Right kidney (tissue), 1 donor: Measurements from ENCODE around the gene BTBD10.
"Not testable (repeated sequence)": the region's sequence is repeated elsewhere in the genome, so short reads cannot be mapped to it uniquely, and the experiment has no call there.

Experiments
- DNase-seq: peaks from one replicate; pipeline ENCODE4 v3.0.0-alpha.2; 2016

BTBD10 gene

DNA sequence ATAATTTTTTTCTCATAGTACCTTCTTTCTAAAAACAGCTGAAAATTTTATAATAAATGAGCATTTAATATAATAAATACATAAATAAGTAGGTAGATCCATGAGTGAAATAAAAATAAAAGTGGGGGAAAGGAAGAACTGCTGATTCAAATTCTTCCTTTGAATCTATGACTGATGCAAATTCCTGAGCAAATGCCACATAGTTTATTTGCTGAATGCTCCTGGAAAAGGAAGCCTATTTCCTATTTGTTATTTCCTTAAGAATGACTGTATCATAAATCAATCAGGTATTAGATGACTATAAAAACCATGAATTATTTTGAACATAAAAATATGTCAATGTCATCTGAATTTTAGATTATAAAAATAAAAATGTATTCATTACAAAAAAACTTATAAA, 16.6 kb downstream of the BTBD10 start:
- no peak for DNase-seq

DNA sequence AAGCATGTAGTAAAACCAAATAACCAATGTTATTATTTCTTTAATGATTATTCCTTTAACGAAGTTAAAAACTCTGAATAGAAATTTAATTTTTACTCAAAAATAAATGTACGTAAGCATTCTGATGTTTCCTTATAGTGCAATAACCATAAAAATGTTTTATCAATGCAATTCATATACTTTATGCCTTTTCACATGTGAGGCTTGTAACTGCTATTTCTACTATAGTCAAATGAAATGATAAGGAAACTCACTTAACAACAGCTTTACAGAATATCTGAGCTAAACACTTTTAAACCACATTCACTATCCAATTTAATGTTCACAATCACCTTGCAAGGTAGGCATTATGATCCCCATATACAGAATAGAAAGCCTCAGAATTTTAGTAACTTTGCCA, 17.4 kb downstream of the BTBD10 start:
- no peak for DNase-seq

DNA sequence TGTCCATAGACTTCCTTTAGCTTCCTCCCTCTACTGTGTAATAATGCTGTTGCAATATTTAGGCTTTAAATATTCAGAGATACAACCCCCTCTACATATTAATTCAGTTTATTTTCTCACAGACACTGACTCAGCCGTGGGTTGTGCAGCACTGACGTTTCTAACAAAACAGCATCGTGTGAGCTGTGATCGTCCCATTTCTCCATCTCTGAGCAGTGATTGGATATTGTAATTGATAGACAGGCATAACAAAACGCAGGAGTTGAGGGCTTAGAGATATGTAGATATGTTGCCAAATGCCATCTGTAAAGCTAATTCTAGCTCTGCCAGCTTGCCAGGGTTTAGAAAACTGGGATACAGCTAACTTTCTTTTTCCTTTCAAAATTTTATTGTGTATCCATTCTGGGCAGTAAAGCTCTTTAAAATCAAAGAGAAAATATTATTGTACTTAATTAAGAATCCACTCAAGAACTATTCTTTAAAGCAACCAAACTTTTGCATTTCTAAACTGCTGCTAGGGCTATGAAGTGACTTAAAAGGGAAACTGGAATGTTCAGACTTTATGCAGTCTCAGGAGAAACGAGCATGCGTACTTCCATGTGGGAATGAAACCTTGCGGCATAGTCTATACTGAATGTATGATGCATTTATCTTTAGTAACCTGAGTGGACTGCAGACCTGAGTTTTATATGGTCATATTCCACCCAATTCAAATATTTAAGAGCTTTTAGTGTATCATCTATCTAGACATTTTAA, 22.7 kb downstream of the BTBD10 start:
- no peak for DNase-seq

DNA sequence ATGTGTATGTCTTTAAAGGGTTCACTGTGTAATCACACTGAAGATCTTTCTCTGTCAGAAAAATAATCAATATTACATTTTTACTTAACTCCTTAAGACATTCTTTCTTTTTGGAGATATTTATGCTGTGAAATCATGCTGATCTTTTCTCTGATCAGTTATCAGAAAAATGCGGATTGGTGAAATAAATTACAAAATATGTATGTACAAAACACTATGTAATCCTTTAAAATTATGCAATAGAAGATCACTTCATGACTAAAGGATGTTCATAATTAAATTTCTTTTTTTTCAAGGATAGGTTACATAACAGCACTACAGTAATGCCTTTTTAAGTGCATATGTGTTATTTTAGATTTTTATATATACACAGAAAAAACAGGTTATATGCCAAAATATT, 24.7 kb downstream of the BTBD10 start:
- no peak for DNase-seq

DNA sequence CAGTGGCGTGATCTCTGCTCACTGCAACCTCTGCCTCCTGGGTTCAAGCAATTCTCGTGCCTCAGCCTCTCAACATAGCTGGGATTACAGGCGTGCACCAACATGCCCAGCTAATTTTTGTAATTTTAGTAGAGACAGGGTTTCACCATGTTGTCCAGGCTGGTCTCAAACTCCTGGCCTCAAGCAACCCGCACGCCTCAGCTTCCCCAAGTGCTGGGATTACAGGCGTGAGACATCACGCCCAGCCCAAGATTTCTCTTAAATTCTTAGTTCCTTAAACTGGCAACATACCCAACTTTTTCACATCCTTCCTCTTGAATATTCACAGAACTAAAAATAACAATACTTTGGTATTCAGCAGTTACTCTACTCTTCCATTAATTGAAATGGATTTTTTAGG, 26.2 kb downstream of the BTBD10 start:
- not testable (repeated sequence) for DNase-seq

DNA sequence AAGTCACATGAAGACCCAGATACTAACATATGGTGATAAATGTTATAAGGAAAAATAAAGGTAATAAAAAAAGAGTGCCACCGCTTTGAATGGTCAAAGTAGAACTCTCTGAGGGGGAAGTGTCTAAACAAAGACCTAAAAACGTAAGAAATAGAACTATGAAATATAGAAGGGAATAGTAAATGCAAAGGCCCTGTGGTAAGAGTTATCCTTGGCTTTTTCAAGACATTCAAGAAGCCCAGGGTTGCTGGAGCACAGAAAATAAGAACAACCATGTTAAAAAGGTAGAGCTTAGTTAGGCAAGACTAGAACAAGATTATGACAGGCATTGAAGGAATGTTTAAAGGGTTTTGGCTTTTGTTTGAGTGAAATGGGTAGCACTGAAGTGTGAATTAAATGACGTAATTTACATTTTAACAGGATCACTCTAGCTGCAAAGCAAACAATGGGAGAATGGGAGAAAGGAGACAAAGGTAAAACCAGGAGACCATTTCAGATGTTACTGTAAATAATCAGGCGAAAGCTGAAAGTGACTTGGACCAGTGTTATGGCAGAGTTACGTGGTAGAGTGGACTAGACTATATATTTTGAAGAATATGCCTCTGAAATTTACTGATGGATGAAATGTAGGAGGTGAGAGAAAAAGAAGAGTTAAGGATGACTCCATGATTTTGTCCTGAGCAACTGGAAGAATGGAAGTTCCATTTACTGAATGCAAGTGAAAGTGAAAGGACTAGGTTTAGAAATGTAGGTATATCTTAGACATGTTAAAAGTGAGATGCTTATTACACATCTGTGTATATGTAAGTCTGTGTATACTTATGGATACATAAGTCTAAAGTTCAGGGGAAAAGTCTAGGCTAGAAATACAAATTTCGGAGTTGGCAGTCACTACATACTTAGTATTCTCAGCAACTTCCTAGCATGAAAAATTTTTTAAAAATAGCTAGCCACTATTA, 28.5 kb downstream of the BTBD10 start:
- no peak for DNase-seq

DNA sequence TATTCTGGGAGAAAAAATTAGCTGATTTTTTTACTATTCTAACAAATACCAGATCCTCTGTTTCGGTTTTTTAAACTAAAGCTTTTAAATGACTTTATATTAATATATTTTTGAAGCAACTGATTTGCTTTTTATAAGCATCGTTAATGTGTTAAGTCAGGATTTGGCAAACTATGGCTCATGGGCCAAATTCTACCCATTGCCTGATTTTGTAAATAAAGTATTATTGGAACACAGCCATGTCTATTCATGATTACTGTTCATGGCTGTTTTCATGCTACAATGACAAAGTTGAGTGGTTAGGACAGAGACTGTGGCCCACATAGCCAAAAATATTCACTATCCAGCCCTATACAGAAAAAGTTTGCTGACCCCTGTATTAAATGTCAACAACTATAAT, 29.6 kb downstream of the BTBD10 start:
- no peak for DNase-seq

DNA sequence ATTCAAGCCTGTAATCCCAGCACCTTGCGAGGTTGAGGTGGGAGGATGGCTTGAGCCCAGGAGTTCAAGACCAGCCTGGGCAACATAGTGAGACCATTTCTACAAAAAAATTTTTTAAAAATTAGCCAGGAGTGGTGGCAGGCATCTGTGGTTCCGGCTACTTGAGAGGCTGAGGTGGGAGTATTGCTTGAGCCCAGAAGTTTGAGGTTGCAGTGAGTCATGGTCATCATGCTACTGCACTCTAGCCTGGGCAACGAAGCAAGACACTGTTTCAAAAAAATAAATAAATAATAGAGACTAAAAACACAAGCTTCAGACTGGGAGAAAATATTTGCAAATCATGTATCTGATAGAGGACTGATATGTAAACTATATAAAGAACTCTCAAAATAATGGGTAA, 33.2 kb downstream of the BTBD10 start:
- no peak for DNase-seq

DNA sequence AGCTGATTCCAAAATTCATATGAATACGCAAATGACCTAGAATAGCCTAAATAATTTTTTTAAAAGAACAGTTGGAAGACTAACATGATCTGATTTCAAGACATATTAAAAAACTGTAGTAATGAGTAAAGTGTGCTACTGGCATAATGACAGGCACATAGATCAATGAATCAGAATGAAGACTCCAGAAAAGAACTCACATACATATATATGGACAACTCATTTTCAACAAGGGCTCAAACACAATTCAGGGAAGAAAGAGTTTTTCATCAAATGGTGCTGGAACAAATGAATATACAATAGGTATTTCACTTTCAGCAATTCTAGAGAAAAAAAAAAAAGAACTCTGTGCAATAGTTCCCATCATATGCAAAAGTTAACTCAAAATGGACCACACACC, 33.7 kb downstream of the BTBD10 start:
- DNase-seq: no peak

DNA sequence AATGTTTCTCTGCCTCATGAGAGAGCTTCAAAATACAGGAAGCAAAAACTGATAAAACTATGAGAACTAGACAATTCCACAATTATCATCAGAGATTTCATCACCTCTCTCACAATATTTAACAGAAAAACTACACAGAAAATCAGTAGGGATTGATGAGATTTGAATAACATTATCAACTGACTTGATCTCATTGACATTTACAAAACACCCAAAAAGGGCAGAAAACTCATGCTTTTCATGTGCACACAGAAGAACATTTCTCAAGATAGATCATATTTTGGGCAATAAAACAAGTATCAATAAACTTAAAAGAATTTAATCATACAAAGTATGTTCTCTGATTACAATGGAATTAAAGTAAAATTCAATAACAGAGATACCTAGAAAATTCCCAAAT, 35.6 kb downstream of the BTBD10 start:
- no peak for DNase-seq

DNA sequence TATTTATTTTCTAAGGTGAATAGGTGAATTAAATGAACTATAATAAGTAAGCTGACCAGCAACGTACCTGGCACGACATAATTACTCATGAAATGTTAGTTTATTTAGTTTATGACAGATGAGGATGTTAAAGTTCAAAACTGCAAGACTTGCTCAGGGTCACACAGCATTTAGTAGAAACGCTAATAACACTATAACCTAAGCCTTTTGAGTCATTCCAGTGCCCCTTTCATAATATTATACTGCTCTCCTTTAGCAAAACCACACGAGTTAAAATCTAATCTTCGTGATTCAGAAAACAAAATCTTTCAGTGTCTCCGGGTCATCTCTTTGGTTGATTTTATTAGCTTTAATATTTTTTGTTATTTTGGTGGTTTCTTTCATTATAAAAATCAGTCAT, 39.6 kb downstream of the BTBD10 start:
- no peak for DNase-seq

DNA sequence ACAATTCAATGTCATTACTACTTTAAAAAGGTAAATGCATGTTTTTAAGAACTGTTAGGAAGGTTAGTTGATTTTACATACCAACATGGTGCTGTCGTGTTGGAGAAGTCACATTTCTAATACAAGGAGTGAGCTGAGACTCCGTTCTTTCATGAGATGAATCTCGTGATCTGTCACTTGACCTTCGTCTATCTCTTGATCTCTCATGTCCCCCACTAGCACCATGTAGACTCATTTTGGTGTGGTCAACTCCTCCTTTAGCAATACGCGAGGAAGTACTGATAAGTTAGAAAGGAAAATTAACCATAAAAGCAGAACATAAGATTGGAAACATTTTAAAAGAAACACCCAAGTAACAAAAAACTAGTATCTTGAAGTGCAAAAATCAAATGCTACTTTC, 41.5 kb downstream of the BTBD10 start:
- DNase-seq: no peak

DNA sequence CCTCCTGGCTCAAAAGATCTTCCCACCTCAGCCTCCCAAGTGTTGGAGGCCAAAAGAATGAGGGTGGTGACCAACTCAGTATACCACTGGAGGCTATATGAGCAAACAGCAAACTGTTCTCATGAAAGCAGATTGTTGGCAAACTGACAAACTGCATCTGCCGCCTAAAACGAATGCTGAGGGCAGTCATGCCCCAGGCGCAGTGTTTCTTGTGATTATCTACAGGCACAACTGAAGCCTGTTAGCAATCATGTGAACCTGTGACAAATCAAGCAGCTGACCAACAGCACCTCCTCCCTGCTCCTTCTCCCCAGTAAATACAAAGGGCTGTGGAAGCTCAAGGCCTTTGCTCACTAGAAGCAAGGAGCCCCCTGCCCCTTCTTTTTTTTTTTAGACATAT, 47.8 kb downstream of the BTBD10 start:
- no peak for DNase-seq

DNA sequence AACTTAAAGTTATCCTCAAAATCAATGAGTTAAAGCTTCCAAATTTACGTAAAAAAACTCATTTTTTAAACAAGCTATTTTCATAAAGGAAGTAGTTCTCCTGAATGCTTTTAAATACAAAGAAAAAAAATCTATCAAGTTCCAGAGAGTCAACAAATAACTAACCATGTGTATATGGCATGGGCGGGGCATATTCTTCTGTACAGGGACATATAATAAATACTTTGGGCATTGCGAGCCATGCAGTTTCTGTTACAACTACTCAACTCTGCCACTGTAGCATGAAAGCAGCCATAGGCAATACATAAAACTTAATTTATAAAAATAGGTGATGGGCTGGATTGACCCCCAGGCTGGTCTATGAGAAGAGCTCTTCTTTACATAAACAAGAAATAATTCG, 57.8 kb downstream of the BTBD10 start:
- no peak for DNase-seq

DNA sequence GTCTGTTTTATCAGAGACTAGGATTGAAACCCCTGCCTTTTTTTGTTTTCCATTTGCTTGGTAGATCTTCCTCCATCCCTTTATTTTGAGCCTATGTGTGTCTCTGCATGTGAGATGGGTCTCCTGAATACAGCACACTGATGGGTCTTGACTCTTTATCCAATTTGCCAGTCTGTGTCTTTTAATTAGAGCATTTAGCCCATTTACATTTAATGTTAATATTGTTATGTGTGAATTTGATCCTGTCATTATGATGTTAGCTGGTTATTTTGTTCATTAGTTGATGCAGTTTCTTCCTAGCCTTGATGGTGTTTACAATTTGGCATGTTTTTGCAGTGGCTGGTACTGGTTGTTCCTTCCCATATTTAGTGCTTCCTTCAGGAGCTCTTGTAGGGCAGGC, 64.7 kb downstream of the BTBD10 start:
- DNase-seq: not testable (repeated sequence)

DNA sequence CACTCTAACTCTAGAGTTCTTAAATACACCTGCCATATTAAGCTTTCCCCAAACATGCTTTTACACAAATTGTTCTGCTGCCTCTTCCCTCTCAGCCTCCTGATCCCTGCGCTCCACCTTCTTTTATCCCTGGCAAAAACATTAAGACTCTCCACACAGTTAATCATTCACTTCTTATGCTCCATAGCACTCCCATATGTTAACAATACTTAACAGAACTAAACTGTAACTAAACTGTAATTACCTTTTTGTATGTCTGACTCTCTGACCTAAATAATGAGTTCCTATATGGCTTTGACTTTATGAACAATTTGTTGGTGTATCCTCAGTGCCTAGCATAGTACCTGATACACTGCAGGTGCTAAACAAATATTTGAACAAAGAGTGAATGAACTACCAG, 71.8 kb downstream of the BTBD10 start:
- DNase-seq: no peak

DNA sequence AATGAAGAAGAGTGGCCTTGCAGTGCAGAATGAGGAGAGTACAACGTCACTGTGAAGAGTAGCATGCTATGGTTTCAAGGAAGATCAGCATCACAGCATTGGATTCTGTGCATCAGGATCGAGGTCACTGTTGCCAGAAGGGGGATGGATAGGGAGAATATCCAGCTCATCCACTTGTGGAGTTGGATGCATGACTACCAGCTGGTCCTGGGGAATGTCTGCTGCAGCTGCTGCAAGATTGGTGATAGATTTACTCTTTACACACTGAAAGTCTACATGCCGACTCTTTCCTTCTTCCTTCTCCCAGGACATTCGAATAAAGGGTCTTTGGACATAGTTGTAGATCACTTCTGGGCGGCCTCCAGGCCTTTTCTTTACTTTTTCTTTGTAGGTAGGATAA, 74.3 kb downstream of the BTBD10 start:
- DNase-seq: no peak

DNA sequence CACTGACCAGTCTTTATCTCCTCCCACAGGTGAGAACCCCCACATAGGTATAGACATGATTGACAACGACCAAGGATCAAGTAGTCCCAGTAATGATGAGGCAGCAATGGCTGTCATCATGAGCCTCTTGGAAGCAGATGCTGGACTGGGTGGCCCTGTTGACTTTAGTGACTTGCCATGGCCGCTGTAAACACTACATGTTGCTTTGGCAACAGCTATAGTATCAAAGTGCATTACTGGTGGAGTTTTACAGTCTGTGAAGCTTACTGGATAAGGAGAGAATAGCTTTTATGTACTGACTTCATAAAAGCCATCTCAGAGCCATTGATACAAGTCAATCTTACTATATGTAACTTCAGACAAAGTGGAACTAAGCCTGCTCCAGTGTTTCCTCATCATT, 76.5 kb downstream of the BTBD10 start:
- DNase-seq: no peak

DNA sequence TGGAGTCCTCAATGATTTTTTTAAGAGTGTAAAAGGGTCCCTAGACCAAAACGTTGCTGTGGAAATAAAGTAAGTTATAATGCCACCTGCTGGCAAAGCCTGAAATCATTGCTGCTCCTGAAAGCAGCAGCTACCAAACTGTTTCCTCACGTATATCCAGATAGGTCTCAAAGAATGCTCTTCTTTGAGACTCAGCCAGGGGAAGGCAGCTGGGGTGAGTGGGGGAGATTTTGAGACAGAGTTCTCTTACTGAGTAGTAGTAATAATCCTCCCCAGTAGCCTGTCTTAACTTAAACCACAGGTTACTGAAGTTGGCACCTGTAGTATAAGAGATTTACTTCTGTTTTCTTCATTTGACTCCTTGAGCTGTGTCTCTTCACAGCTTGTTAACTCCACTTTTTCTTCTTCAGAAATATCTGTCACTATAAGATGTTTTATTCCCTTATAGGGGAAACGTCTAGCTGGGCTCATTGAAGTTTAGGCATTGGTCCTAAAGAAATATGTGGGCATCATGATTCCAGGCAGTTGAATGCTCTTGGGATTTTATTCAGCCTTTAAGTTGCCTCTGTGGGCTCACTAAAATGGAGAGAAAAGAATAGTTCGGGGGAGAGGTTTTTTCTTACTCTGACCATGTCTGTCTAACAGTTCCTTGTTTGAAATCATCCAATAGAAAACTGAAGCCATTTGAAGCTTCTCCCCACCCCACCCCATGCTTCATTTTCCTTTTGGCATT, 77.9 kb downstream of the BTBD10 start:
- DNase-seq: no peak

DNA sequence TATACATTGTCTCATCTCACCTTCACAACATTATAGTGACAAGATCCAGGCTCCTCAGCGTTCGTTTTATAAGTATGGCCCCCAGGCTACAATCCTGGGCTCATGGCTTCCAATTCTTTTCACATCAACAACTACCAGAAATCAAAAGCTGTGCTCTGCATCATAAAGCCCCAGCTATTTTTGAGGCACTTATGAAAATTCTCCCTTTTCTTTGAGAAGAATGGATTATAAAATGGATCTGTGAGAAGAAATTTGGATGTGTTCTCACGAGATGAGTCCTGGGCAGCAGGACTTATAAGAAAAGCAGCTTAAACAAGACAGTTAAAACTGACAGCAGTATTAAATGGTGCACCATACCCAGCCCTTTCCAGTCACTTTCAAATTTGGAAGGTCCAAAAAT, 80.3 kb downstream of the BTBD10 start:
- no peak for DNase-seq

DNA sequence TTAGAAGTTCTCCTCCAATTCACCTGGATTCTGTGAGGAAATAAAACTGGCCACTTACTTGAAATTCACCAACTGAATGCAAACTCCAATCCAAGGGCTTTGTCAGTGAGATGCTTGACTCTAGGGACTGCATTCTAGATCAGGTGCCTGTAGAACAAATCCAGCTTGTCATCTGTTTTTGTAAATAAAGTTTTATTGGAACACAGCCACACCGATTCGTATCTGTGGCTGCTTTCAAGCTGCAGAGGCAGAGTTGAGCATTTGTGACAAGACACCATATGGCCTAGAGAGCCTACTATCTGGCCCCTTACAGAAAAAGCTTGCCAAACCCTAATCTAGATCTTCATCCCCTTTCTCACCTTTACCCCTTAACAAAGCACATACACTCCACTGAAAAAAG, 82.3 kb downstream of the BTBD10 start:
- DNase-seq: no peak

DNA sequence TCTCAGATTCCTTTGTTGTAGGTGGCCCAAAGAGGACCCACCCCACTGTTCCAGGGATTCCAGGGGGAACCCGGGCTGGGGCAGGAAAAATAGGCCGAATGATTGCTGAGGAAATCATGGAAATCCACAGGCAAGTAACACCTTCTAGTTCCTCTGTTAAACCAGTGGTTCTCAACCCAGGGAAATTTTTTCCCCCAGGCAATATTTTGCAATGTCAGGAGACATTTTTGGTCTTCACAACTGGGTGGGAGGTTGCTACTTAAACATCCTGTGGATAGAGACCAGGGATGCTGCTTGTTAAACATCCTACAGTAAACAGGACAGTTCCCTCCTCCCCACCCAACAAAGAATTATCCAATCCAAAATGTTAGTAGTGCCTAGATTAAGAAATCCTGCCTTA, 84.7 kb downstream of the BTBD10 start:
- no peak for DNase-seq

DNA sequence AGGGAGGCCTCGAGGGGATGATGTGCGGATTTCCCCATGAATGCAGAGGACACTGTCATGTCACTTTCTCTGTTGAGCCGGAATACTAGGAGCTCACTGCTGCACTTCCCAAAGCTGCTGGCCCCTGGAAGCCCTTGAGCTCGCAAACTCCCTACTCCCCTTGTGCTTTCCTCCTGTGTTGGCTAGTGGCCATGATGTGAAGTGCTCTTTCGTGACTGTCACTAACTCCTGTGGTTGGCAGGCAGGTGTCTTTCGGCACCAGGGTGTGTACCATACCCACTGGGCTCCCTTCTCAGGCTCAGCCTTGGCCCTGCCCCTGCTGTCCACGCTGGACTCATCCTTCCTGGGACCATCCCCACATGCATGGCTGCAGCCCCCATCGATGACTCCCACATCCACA, 86.2 kb downstream of the BTBD10 start:
- DNase-seq: no peak
